ENCODE results near the gene PUM2. TPM values are rescaled to one million over a fixed set of nuclear protein-coding genes. Genes with fewer than 3 reads are reported as not detected.

Gene PUM2
- total and polyA plus RNA-seq, 2 of the 13 experiments (the other 11 are each of a cell fraction or from before 2014, with no cell fraction given) = 69.6 to 69.8 TPM

DNA sequence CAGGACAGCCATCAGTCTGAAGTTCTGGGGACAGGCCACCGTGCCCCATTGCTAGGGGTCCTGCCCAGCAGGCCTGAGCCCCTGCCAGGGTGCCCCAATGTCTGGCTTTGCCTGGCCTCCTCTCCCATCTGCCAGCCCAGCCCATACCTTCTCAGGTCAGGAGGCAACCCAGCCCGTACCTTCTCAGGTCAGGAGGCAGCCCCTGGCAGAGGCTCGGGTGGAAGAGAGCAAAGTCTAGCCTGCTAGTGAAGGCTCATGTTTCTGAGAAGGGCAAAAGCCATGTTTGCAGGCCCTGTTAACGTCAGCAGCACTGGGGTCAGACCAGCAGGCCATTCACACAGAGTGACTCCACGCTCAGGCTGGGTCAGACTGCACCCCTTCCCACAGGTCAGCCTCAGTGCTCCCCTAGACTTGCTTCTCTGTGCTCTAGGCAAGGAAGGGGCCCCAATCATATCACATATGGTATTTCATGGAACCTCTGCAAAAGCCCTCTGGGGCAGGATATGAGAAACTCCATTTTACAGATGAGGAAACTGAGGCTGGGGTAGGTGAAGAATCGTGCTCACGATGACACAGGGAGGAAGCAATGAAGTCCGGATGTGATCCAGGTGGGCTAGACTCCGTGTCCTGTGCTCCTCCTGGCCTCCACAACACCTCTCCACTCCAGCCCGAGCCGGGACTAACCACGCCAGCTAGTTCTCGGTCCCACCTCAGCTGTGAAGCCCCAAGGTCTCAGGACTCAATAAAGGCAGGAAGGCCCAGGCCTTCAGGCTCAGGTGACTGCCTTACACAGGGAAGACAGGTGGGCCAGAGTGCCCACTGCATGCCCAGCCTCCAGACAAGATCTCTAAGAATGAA is 135.2 kb downstream of the PUM2 start (continued):
- TF ChIP-seq, protein P1, sequence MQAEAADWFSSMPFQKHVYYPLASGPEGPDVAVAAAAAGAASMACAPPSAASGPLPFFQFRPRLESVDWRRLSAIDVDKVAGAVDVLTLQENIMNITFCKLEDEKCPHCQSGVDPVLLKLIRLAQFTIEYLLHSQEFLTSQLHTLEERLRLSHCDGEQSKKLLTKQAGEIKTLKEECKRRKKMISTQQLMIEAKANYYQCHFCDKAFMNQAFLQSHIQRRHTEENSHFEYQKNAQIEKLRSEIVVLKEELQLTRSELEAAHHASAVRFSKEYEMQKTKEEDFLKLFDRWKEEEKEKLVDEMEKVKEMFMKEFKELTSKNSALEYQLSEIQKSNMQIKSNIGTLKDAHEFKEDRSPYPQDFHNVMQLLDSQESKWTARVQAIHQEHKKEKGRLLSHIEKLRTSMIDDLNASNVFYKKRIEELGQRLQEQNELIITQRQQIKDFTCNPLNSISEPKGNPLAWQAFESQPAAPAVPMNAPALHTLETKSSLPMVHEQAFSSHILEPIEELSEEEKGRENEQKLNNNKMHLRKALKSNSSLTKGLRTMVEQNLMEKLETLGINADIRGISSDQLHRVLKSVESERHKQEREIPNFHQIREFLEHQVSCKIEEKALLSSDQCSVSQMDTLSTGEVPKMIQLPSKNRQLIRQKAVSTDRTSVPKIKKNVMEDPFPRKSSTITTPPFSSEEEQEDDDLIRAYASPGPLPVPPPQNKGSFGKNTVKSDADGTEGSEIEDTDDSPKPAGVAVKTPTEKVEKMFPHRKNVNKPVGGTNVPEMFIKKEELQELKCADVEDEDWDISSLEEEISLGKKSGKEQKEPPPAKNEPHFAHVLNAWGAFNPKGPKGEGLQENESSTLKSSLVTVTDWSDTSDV (CRISPR knock-in tag; IDR thresholded peaks at IDR 0.05) = no peak
- peak; percentile 84 for TF ChIP-seq UBTF (CRISPR knock-in tag; IDR thresholded peaks at IDR 0.05)
- TF ChIP-seq KDM5A (IDR thresholded peaks at IDR 0.05; ENCODE audit: borderline replicate concordance, low read length) = no peak
- TF ChIP-seq ZNF280D (CRISPR knock-in tag; IDR thresholded peaks at IDR 0.05) = peak; percentile 96
- TF ChIP-seq ATF5 (CRISPR knock-in tag; IDR thresholded peaks at IDR 0.05; ENCODE audit: low read depth) = no peak; the same call in 1 of the 2 replicates
- TF ChIP-seq, protein P2, sequence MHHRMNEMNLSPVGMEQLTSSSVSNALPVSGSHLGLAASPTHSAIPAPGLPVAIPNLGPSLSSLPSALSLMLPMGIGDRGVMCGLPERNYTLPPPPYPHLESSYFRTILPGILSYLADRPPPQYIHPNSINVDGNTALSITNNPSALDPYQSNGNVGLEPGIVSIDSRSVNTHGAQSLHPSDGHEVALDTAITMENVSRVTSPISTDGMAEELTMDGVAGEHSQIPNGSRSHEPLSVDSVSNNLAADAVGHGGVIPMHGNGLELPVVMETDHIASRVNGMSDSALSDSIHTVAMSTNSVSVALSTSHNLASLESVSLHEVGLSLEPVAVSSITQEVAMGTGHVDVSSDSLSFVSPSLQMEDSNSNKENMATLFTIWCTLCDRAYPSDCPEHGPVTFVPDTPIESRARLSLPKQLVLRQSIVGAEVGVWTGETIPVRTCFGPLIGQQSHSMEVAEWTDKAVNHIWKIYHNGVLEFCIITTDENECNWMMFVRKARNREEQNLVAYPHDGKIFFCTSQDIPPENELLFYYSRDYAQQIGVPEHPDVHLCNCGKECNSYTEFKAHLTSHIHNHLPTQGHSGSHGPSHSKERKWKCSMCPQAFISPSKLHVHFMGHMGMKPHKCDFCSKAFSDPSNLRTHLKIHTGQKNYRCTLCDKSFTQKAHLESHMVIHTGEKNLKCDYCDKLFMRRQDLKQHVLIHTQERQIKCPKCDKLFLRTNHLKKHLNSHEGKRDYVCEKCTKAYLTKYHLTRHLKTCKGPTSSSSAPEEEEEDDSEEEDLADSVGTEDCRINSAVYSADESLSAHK (CRISPR knock-in tag; IDR thresholded peaks at IDR 0.05; ENCODE audit: borderline replicate concordance) = no peak
- 0 out of 2 replicates have a peak, but pooled peaks have one; percentile 4 for TF ChIP-seq ZNF776 (CRISPR knock-in tag; IDR thresholded peaks at IDR 0.05)
- TF ChIP-seq, protein P3, sequence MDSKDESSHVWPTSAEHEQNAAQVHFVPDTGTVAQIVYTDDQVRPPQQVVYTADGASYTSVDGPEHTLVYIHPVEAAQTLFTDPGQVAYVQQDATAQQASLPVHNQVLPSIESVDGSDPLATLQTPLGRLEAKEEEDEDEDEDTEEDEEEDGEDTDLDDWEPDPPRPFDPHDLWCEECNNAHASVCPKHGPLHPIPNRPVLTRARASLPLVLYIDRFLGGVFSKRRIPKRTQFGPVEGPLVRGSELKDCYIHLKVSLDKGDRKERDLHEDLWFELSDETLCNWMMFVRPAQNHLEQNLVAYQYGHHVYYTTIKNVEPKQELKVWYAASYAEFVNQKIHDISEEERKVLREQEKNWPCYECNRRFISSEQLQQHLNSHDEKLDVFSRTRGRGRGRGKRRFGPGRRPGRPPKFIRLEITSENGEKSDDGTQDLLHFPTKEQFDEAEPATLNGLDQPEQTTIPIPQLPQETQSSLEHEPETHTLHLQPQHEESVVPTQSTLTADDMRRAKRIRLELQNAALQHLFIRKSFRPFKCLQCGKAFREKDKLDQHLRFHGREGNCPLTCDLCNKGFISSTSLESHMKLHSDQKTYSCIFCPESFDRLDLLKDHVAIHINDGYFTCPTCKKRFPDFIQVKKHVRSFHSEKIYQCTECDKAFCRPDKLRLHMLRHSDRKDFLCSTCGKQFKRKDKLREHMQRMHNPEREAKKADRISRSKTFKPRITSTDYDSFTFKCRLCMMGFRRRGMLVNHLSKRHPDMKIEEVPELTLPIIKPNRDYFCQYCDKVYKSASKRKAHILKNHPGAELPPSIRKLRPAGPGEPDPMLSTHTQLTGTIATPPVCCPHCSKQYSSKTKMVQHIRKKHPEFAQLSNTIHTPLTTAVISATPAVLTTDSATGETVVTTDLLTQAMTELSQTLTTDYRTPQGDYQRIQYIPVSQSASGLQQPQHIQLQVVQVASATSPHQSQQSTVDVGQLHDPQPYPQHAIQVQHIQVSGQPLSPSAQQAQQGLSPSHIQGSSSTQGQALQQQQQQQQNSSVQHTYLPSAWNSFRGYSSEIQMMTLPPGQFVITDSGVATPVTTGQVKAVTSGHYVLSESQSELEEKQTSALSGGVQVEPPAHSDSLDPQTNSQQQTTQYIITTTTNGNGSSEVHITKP (CRISPR knock-in tag; IDR thresholded peaks at IDR 0.05; ENCODE audit: low read depth) = no peak
- no peak for TF ChIP-seq DNMT3B (CRISPR knock-in tag; conservative IDR thresholded peaks at IDR 0.05)
- peak; percentile 68; the same call in 1 of the 2 replicates for TF ChIP-seq ZNF543 (CRISPR knock-in tag; IDR thresholded peaks at IDR 0.05)
- TF ChIP-seq RBFOX2 (IDR thresholded peaks at IDR 0.05; ENCODE audit: low read depth, low read length) = 0 out of 2 replicates have a peak, but pooled peaks have one; percentile 28
